Omental fat pad (tissue), 4 donors: ENCODE measurements around the gene PLEKHD1. TPM values are rescaled to one million over a fixed set of nuclear protein-coding genes. Genes with fewer than 3 reads are reported as not detected.
A peak's percentile ranks its signal among the peaks of the same experiment; 100 is the strongest.

Experiments
- ATAC-seq: fragments of 150-250 bp; one replicate; pipeline ENCODE4 v1.9.1; 2016; ENCODE audit warnings: mild to moderate bottlenecking, moderate library complexity; ENCODE audit not compliant: low FRiP score
- DNase-seq: peaks from one replicate; pipeline ENCODE4 v3.0.0-alpha.2; 2019; ENCODE audit warnings: low spot score
- total RNA-seq, 4 donors: library from RNA; depleted of rRNA; stranded (reverse); fragments of >200 nt; gene quantifications; one replicate each; pipeline ENCODE4 v1.1.0, GENCODE V29; 2016
- TF ChIP-seq, protein P1 (sequence below), 3 donors: fragments of 450-650 bp; IDR thresholded peaks; one replicate each; pipeline ENCODE4 v1.5.1; 2016 to 2017; ENCODE audit warnings: antibody characterized with exemption in 3 of 3, mild to moderate bottlenecking in 3 of 3, moderate library complexity in 2 of 3

The PLEKHD1 gene
- total RNA-seq, 4 donors from 2014 or later = 0.12 to 0.19 TPM; not detected in 2

DNA sequence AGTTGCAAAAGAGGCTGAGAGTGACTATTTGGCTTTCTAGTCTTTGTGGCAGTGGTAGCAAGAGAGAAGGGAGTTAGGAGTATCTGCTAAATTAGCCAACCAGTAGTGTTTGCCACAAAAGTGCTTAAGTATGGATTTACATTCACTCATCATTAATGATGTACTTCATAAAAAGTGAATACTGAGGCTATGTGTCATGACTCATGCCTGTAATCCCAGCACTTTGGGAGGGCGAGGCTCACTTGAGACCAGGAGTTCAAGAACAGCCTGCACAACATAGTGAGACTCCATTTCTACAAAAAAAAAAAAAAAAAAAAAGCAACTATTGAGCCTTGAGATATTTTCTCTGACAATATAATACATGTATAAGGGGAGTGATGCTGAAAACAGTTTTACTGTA is 53.4 kb downstream of the PLEKHD1 start:
- no peak for ATAC-seq
- no peak for DNase-seq
- TF ChIP-seq, protein P1, sequence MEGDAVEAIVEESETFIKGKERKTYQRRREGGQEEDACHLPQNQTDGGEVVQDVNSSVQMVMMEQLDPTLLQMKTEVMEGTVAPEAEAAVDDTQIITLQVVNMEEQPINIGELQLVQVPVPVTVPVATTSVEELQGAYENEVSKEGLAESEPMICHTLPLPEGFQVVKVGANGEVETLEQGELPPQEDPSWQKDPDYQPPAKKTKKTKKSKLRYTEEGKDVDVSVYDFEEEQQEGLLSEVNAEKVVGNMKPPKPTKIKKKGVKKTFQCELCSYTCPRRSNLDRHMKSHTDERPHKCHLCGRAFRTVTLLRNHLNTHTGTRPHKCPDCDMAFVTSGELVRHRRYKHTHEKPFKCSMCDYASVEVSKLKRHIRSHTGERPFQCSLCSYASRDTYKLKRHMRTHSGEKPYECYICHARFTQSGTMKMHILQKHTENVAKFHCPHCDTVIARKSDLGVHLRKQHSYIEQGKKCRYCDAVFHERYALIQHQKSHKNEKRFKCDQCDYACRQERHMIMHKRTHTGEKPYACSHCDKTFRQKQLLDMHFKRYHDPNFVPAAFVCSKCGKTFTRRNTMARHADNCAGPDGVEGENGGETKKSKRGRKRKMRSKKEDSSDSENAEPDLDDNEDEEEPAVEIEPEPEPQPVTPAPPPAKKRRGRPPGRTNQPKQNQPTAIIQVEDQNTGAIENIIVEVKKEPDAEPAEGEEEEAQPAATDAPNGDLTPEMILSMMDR (IDR thresholded peaks at IDR 0.05) = no peak

DNA sequence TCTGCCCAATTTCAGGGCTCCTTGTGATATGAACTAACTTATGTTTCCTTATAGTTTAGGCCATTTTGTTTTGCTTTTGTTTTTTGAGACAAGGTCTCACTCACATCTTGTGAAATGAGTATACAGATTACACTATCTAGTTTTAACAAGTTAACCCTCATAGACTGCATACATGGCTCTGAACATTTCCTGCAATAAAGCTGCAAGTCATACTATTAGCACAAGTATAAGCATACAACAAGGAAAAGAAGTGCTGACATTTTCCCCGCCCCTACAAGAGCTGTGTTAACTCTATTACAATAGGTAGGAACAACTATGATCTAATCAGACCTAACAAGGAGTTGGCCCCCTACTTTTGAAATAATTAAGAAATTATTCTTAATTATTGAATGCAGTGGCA is 54.2 kb downstream of the PLEKHD1 start:
- DNase-seq (no peak), ATAC-seq (no peak)
- TF ChIP-seq, protein P1 (IDR thresholded peaks at IDR 0.05) = no peak

DNA sequence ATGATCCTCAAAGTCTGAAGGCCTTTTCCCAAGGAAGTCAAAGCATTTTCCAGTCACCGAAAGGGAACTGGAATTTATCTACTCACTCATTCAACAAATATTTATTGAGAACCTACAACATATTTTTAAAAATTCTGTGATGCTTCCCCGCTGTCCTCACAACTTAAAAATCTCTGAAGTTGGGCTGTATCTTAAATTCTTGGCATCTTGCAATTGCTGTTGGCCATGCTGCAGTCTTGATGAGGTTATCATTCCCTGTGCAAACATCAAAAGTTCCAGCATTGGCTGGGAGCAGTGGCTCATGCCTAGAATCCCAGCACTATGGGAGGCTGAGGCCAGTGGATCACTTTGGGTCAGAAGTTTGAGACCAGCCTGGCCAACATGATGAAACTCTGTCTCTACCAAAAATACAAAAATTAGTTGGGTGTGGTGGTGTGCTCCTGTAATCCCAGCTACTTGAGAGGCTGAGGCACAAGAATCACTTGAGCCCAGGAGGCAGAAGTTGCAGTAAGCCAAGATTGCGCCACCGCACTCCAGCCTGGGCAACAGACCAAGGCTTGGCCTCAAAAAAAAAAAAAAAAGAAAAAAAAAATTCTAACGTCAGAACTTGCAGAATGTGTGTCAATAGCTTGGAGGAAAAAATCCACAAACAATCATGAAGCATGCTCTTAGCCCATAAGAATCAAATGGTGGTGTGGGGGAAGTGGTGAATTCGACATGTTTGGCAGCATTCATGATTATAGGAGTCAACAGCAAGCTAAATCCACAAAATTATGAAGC is 55.3 kb downstream of the PLEKHD1 start:
- TF ChIP-seq, protein P1 (IDR thresholded peaks at IDR 0.05) = no peak
- no peak for DNase-seq
- no peak for ATAC-seq

DNA sequence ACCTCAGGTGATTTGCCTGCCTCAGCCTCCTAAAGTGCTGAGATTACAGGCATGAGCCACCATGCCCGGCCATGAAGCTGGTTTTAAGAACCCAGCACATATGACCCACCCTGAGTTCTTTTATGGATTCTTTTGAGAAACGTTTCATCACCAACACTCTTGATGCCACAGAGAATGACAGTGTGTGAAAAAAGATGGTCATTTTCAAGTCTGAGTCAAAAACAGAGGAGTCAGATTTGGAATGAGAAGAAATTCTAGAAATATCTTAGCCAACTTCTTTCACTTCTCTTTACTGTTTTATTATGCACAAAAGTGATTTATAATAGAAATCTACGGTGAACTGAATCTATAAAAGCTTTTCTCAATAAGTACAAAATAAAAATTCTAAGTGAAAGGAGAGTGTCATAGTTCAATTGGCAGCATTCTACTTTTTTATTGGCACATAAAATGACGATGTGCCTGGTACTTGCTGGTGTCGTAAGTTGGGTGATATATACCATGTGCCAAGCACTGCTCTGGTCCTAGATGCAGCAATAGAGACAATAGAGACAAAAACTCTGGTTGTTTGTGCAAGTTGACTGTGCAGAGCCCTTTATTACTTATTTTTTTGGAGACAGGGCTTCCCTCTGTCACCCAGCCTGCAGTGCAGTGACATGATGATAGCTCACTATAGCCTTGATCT is 56.3 kb downstream of the PLEKHD1 start:
- no peak for ATAC-seq
- no peak for DNase-seq
- TF ChIP-seq, protein P1 (IDR thresholded peaks at IDR 0.05) = no peak

DNA sequence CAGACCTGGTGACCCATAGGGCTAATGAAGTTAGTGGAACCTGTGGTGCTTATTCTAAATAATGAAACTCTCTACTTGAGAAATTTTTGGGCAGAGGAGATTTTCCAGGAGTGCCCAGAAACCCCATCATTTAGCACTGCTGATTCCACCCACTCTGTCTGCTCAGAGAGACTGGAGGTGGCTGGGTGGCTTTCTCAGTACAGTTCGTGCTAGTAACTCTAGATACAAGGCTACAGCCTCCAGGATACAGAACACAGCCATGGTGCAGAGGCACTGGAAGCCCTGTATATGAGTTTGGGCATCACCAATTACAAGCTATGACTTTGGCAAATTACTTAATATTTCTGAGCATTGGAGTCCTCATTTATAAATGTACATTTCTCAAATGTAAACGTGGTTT is 57.8 kb downstream of the PLEKHD1 start:
- DNase-seq = no peak
- TF ChIP-seq, protein P1 (IDR thresholded peaks at IDR 0.05) = no peak
- no peak for ATAC-seq

DNA sequence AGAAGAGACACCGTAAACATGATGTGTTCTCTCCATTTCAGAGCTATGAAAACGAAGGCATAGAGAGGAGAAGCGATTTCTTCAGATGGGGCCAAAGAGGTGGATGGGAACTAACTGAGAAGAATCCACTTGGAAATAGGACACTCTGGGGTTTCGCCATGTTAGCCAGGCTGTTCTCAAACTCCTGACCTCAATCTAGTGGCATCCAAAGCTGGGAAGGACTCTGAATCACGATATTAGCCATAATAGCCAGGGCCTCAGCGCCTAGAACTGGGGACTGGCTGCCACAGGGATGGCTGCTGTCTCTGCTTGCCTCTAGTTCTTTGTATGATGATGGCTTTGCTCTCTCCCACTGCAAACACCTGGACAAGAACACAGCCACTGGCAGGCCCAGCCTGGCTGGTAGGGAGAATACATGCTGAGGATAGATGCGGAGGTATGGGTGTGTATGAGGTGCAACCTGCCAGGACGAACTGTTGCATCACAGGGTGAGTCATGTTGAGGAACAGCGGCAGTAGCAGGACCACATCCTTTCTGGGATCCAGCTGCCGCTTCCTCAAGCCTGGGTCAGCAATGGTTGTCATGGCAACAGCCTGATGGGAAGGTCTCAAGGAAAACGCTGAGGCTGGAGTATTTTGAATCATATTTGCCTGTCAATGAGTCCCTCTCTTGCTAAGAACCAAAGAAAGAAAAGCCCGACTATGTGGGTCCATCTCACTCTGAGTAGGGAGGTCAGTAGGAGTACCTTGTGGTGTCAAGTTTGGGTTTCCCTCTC is 59.0 kb downstream of the PLEKHD1 start:
- peak; percentile 70 for ATAC-seq
- DNase-seq = peak; percentile 73
- TF ChIP-seq, protein P1 (IDR thresholded peaks at IDR 0.05) = no peak
